NCI-H510A (cell line): ENCODE measurements around the gene HIKESHI.

Experiments
- DNase-seq: peaks from one replicate; lab custom pipeline; 2025; lab: John Stamatoyannopoulos, UW

Gene HIKESHI

DNA sequence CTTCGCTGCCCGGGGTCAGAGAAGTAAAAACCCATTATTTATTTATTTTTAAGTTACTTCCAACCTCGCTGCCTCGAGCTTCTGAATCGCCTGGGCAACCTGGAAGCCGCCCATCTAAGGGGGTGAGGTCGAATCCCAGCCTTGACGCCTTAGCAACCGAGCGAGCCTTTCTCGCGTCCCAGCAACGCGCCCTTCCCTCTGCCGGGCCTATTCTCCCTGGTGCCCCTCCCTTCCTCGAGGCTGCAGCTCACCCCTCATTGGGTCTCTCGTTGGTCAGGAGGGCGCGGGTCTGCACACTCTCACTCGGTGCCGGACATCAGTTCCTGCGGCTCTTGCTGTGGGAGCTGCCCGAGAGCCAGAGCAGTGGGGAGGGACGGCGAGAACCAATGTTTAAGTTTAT, 72.5 kb downstream of the HIKESHI start, which contains the start of gene CCDC81:
Gene CCDC81 (plus strand): TSS at position 302 of the 400 bp plus-strand sequence. CDS start 277 bp downstream, outside the sequence.
- DNase-seq = no peak

GRCh38 chr11:86377972-86378371, 75.9 kb downstream of the HIKESHI start:
- DNase-seq = no peak

- DNase-seq = no peak
These were observed 78.4 kb downstream of the HIKESHI start for GRCh38 chr11:86380295-86381059.

- no peak for DNase-seq
These were observed 81.3 kb downstream of the HIKESHI start for GRCh38 chr11:86383041-86383955.

DNA sequence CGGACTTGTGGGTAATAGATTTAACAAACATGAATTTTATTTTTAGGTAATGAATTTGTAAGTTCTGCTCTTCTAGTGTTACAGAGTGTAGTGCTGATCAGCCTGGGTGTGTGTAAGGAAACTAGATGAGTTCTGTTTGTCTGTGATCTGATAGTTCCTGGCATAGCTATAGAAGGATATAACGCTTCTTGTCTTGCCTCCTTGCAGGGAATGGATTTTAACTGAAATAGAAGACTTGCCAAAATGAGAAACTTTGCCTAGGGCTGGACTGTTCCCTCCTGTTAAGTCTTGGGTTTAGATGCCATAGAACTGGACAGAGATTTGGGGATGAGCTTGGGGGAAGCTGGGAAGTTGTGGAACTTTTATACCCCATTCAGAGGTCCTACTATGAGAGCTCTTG, 84.2 kb downstream of the HIKESHI start:
- no peak for DNase-seq

DNA sequence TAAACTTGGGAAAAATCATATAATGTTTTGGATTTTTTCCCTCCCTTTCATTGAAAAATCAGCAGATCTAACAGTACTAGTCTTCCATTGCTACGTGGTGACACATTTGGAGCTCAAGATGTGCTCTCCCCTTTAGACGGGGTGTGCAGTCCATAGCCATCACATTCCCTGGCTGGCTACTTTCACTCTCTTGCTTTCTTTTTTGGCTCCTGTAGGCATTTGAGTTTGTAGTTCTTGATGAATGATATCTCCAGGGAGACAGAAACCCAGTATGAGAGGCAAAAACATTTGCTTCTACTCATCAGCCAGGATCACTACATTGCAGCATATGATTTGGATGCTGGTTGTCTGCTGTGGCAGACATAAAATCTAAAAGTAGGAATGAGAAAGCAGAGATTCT, 84.7 kb downstream of the HIKESHI start:
- no peak for DNase-seq

- no peak for DNase-seq
These were observed 86.2 kb downstream of the HIKESHI start for GRCh38 chr11:86388198-86388597.

DNA sequence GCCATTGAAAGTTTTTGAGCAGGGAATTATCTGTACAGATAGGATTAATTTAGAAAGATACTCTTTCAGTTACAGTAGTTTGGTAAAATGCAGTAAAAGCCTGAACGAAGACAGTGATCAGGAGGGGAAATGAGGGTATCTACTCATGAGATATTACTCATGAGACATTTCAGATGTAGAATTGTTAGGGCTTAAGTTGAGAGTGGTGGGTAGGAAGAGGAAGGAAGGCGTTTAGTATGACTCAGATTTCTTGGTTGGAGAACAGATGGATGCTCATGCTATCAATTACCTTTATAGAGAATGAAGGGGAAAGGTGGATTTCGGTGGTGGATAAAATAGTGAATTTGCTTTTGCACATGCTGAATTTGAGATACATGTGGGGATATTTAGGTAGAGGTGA, 88.4 kb downstream of the HIKESHI start:
- DNase-seq = no peak

GRCh38 chr11:86395061-86395551, 93.1 kb downstream of the HIKESHI start:
- no peak for DNase-seq
